Amygdala (tissue), 56 donors: ENCODE measurements around the gene PER1.
"Not testable (repeated sequence)": the region's sequence is repeated elsewhere in the genome, so short reads cannot be mapped to it uniquely, and the experiment has no call there.

Experiments used
- DNase-seq, 56 donors: peaks; one replicate each; lab custom pipeline; 2025; lab: John Stamatoyannopoulos, UW

Gene PER1

GRCh38 chr17:8122924-8123694 is 29.1 kb downstream of the PER1 start:
- peak in 6 of 56 donors; percentile 9 to 50 (median 29) for DNase-seq

DNA sequence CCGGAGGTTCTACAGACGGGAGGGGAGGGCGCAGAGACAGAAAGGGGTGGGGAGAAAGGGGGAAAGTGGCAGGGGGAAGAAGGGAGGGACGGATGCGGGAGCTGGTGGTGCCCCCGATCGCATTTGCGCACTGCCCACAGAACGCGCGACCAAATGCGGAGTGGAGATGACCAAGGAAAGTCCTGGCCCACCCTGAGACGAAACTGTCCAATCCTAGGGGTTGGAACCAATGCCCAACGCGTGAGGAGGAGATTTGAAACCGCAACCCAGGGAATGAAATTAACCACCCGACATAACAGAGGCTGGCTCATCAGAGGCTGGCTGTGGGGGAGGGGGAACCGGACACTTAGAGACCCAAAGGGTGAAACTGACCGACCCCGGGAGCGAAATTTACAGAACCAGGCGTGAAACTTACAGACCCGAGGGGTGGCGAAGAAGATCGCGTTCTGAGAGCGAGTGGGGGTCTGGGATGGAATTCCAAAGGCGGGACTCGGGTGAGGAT is 29.7 kb downstream of the PER1 start:
- peak in 5 of 56 donors; percentile 30 to 50 (median 42) for DNase-seq

DNA sequence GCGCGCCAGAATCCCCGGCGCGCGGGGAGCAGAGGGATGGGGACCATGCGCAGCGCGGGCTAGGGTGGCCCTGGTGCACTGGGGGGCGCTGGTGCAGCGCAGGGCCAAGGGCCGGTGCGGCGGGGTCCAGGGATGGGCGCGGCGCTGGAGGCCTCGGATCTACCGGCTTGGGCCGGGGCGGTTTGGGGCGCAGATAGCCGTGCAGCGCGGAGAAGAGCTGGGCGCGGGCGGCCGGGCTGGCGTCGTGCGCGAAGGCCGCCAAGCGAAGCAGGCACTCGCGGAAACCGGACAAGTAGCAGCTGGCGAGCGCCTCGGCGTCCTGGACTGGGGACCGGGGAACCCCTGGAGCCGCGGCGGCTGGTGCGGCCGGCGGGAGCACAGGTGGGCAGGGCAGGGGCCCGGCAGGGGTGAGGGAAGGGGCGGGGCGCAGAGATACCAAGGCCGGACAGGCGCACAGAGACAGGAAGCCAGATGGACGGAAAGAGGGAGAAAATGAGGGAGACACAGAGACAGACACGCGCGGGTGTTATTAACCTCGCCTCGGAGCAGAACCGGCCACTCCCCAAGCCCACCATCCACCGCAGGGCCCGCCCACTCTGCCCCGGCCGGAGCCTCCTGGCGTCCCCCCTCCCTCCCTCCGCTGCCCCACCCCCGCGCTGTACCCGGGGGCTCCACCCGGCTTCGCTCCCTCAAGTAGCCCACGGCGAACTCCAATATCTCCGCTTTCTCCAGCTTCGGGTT is 30.4 kb downstream of the PER1 start:
- peak in 44 of 56 donors; percentile 10 to 82 (median 58) for DNase-seq

- DNase-seq: peak in 3 of 56 donors; percentile 52 to 71 (median 69)
Measured at GRCh38 chr17:8121407-8121680, 30.9 kb downstream of the PER1 start.

DNA sequence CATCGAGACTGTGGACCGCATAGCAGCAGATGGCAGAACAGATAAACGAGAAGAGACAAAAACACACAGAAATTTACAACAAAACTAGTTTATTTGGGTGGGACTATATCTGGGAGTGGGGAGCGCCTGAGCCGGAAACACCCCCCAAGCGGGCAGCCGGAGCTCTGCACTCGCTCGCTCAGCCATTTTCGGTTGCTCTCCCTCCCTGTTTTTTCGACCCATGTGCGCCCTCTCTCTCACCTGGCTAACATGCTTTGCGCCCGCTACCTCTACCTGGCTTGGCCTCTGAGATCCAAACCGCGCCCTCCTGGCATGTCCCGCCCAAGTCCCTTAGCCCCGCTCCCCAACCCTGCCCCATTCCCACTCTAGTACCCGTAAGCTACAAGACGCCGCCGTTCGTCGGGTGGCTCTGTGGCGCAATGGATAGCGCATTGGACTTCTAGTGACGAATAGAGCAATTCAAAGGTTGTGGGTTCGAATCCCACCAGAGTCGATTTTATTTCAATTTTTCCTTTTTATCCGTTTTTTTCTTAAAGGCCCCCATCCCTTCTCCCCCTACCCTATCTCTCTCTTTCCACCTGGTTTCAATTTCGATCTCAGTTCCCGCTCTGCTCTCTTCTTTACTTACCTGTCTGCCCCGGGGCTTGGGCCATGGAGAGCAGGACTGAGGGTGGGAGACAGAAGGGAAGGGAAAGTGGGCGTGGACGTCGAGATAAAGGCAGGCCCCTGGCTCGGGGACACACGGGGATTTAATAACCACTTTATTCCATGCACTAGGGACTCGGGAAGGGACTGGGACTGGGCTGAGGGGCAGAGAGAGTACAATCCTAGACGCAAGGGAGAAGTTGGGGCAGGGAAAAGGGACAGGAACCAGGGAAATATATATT is 31.4 kb downstream of the PER1 start:
- peak in 37 of 56 donors; percentile 15 to 81 (median 57) for DNase-seq

GRCh38 chr17:8119581-8120519 is 32.4 kb downstream of the PER1 start:
- peak in 53 of 56 donors; percentile 18 to 89 (median 71) for DNase-seq

DNA sequence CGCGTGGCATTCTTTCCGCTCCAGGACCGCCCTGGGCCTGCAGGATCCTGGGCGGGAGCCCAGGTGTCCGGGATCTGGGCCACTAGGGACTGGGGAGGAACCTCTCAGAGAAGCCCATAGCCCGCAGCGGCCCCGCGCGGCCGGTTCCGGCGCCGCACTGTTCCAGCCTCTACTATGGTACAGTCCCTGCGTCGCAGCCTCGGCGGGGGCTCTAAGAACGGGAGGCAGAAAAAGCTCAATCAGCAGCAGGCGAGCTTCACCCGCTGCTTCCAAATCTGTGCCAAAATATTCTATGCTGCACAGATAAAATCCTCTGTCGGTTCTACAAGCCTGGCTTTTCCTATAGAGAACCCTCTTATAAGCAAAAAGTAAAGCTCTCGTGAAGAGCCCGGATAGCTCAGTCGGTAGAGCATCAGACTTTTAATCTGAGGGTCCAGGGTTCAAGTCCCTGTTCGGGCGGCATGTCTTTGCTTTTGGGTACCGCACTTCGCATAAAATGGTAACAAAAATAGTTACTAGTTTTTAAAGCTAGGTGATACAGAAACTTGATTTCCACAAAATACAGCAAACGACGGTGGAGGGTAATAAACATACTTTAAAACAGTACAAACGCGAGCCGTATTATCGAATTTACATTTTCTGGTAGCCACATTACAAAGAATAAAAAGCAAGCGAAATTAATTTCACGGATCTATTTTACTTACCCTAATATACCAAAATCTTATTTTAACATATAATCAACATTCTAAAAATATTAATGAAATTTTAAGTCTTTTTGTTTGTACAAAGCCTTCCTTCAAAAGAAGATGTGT is 33.2 kb downstream of the PER1 start:
- DNase-seq: peak; percentile 27 to 92 (median 80)

DNA sequence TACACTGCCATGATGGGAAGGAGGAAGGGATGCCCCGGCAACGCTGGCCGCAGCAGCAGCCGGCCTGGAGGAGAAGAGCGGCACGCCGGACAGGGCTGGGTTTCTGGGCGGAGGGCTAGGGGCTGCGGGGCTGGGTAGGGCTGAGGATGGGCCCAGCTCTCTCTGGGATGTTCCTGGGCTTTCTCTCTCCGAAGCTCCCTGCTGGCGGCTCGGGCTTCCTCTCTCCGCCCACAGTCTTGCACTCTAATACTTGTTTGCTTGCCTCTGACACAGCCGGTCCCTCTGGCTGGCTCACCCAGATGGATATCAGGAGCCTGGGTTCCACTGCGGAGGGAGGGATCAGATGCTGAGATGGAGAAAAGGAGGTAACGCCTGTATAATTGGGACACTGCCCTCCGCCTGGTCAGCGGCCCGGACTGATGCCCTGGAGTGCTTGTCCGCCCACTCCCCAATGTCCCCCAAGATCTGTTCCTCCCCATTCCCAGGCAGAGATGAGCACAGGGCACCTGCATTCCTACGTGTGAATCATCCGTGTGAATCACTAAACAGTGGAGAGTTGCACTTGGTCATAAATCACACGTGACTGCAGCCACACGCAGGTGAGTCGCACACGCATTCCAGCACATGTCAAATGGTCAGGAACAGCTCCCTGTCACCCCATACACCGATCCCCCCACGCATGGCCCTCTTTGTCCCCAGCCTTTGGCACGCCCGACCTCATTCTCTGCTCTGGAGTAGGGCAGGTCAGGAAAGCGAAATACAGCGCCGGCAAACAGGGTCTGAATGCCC is 34.0 kb downstream of the PER1 start, which contains the start of gene ALOXE3:
Gene ALOXE3 (minus strand): TSS at position 535 of the 789 bp plus-strand sequence. CDS start 524 bp downstream, at position 11.
- DNase-seq: peak in 11 of 56 donors; percentile 17 to 78 (median 40)

GRCh38 chr17:8117367-8117979 is 34.7 kb downstream of the PER1 start:
- DNase-seq: no peak

- DNase-seq: no peak
Measured at GRCh38 chr17:8116776-8117175, 35.4 kb downstream of the PER1 start.

- no peak for DNase-seq
Measured at GRCh38 chr17:8110907-8111306, 41.3 kb downstream of the PER1 start.

DNA sequence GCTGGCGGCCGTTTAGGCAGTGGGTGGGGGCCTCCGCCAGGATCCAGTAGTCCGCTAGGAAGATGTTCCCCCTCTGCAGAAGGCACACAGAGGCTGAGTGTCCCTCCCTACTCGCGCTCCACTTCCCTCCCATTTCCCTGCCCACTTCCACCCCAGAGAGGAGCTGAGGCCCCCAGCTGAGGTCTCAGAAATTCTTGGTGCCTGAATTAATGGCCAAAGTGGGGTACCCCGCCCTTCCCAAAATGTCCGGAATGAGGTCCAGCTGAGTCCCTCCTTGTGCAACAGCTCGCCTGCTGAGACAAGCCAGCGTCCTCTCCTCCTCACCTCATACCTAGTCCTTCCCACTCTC is 41.8 kb downstream of the PER1 start:
- no peak for DNase-seq

- peak in 15 of 56 donors; percentile 4 to 61 (median 15) for DNase-seq
Measured at GRCh38 chr17:8109661-8110455, 42.3 kb downstream of the PER1 start.

DNA sequence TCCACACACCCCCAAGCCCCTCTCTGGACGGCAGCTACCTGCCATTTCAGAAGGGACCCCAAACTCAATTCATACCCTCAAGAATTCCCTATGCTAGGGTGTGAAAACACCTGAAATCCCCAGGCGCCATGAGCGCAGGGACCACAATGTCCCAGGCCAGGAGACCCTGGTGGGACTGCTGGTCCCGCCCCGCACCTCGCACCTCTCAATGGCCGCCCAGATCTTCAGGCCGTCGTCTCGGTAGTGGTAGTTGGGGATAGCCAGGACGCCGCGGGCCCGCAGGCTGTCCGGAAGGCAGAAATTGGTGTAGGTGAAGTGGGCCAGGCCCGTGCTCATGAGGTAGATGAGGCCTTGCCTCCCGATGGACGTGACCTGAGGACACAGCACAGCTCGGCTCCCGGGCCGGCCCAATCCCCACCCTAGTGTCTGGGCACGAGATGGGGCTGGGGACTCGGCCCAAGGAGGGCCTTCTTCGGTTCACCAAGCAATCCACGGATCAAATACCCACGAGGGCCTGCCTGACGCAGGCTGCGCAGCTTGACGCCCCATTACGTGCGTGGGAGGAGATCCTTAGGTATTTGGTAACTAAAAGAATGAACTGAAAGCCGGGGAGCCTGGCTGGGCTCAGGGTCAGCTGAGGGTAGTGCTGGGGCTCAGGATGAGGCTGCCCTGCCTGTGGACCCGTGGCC is 43.1 kb downstream of the PER1 start:
- DNase-seq: peak in 1 of 56 donors; percentile 55

DNA sequence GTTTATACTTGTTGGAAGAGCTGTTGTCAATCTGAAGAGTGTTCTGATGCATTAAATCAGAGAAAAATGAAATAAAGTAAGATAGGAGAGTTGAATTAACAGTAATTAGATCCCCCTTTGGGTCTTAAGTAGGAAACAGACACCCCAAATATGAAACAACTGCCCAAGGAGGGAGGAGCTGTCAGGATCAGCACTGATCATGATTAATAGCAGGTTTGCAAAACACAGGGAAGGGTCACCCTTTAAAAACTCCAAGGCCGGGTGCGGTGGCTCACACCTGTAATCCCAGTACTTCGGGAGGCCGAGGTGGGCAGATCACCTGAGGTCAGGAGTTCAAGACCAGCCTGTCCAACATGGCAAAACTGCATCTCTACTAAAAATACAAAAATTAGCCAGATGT is 45.2 kb downstream of the PER1 start:
- DNase-seq: not testable (repeated sequence)

- no peak for DNase-seq
Measured at GRCh38 chr17:8105957-8106398, 46.2 kb downstream of the PER1 start.
